ENCODE data around the gene CAPN2. TPM values are rescaled to one million over a fixed set of nuclear protein-coding genes. Genes with fewer than 3 reads are reported as not detected.
A peak's percentile ranks its signal among the peaks of the same experiment; 100 is the strongest.

The CAPN2 gene
- polyA plus RNA-seq, 2 donors, result 89.8 to 159 TPM

GRCh38 chr1:223724376-223724775, 12.0 kb downstream of the CAPN2 start:
- H3K27ac ChIP-seq (ENCODE audit: low read depth in 2 of 2, low read length in 1 of 2), result no peak overlapping the region
- H3K27me3 ChIP-seq (ENCODE audit: control insufficient read depth in 1 of 2, insufficient read depth in 2 of 2, low read length in 2 of 2), result no peaks in the 10 kb centered on the region
- WGBS, 2 donors, result 83 to 88% methylated on average over 4 of the region's 4 CpGs
- no peak overlapping the region for H3K4me3 ChIP-seq (ENCODE audit: low read depth in 1 of 2, low read length in 2 of 2)
- H3K9me3 ChIP-seq (ENCODE audit: control insufficient read depth in 2 of 2, insufficient read depth in 1 of 2, low read depth in 1 of 2, low read length in 1 of 2), result no peaks in the 10 kb centered on the region
- H3K4me1 ChIP-seq (ENCODE audit: control insufficient read depth in 2 of 2, insufficient read depth in 2 of 2, low read length in 1 of 2), result peaks cover 12 to 21% of the 10 kb centered on the region in 2 donors
- H3K36me3 ChIP-seq (ENCODE audit: control insufficient read depth in 2 of 2, insufficient read depth in 2 of 2, low read length in 1 of 2), result peaks cover 5 to 30% of the 10 kb centered on the region in 2 donors

DNA sequence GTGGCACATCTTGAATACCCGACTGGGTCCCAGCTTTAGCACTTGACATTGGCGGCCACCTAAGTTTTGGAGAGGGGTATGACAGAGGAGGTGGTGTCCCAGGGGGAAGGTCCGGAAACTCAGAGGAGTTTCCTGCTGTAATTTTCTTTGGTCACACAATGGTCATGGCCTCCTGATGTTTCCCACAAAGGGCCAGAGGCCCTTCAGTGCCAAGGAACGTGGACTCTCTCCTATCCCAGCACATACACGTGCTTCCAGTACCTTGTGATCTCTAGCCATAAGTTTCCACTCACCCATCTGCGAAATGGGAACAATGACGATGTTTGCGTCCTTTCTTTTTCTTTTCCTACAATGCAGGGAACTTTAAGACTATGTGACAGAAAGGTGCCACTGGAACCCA, 13.2 kb downstream of the CAPN2 start:
- WGBS, 2 donors, result 82 to 88% methylated on average over 8 of the region's 8 CpGs
- Histone ChIP-seq H3K36me3 (ENCODE audit: control insufficient read depth in 2 of 2, insufficient read depth in 2 of 2, low read length in 1 of 2) (peaks cover 3 to 27% of the 10 kb centered on the region in 2 donors), H3K4me1 (ENCODE audit: control insufficient read depth in 2 of 2, insufficient read depth in 2 of 2, low read length in 1 of 2) (peaks cover 12 to 21% of the 10 kb centered on the region in 2 donors), H3K27ac (ENCODE audit: low read depth in 2 of 2, low read length in 1 of 2) (peak overlapping the region in 1 of 2 donors; percentile 56), H3K4me3 (ENCODE audit: low read depth in 1 of 2, low read length in 2 of 2) (no peak overlapping the region), H3K9me3 (ENCODE audit: control insufficient read depth in 2 of 2, insufficient read depth in 1 of 2, low read depth in 1 of 2, low read length in 1 of 2) (no peaks in the 10 kb centered on the region), H3K27me3 (ENCODE audit: control insufficient read depth in 1 of 2, insufficient read depth in 2 of 2, low read length in 2 of 2) (no peaks in the 10 kb centered on the region)

DNA sequence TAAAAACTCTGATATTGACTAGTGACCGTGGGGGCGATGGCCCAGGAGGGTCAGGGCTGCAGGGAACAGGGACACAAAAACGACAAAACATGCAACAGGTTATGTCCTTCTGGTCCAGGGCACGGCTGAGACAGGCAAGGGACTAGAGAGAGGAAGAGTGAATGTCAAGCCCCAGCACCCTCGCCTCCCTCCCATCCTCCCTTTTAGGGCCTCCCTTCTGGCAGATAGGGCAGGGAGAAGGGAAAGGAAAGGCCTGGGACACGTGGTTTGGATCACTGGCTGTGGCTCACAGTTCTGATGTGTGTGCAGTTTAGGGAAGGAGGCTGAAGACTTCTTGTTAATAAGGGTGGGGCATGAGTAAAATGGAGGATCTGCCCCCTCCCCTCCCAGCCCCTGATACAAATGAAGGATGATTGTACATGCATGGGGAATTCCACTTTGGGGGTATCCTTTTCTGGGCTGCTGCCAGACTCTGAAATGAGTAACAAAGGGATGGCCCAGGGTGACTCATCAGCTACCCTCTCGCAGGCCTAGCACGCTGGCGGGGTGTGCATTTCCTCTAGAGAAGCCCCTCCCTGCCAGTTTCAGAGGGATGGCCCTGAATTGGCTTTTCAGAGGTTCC, 14.2 kb downstream of the CAPN2 start:
- Histone ChIP-seq H3K4me3 (ENCODE audit: low read depth in 1 of 2, low read length in 2 of 2) (no peak overlapping the region), H3K27me3 (ENCODE audit: control insufficient read depth in 1 of 2, insufficient read depth in 2 of 2, low read length in 2 of 2) (no peaks in the 10 kb centered on the region), H3K36me3 (ENCODE audit: control insufficient read depth in 2 of 2, insufficient read depth in 2 of 2, low read length in 1 of 2) (peaks cover 3 to 26% of the 10 kb centered on the region in 2 donors), H3K27ac (ENCODE audit: low read depth in 2 of 2, low read length in 1 of 2) (peak overlapping the region; percentile 63 to 80), H3K4me1 (ENCODE audit: control insufficient read depth in 2 of 2, insufficient read depth in 2 of 2, low read length in 1 of 2) (peaks cover 14 to 21% of the 10 kb centered on the region in 2 donors), H3K9me3 (ENCODE audit: control insufficient read depth in 2 of 2, insufficient read depth in 1 of 2, low read depth in 1 of 2, low read length in 1 of 2) (no peaks in the 10 kb centered on the region)
- WGBS, 2 donors, result 20 to 44% methylated on average over 9 of the region's 9 CpGs

- no peak overlapping the region for H3K27ac ChIP-seq (ENCODE audit: low read depth in 2 of 2, low read length in 1 of 2)
- peaks cover 3 to 27% of the 10 kb centered on the region in 2 donors for H3K36me3 ChIP-seq (ENCODE audit: control insufficient read depth in 2 of 2, insufficient read depth in 2 of 2, low read length in 1 of 2)
- H3K9me3 ChIP-seq (ENCODE audit: control insufficient read depth in 2 of 2, insufficient read depth in 1 of 2, low read depth in 1 of 2, low read length in 1 of 2), result no peaks in the 10 kb centered on the region
- peaks cover 15 to 25% of the 10 kb centered on the region in 2 donors for H3K4me1 ChIP-seq (ENCODE audit: control insufficient read depth in 2 of 2, insufficient read depth in 2 of 2, low read length in 1 of 2)
- WGBS, 2 donors, result 81 to 82% methylated on average over 4 of the region's 4 CpGs
- H3K4me3 ChIP-seq (ENCODE audit: low read depth in 1 of 2, low read length in 2 of 2), result no peak overlapping the region
- H3K27me3 ChIP-seq (ENCODE audit: control insufficient read depth in 1 of 2, insufficient read depth in 2 of 2, low read length in 2 of 2), result no peaks in the 10 kb centered on the region
Measured at GRCh38 chr1:223727541-223727940, 15.2 kb downstream of the CAPN2 start.

- H3K9me3 ChIP-seq (ENCODE audit: control insufficient read depth in 2 of 2, insufficient read depth in 1 of 2, low read depth in 1 of 2, low read length in 1 of 2), result no peaks in the 10 kb centered on the region
- H3K27ac ChIP-seq (ENCODE audit: low read depth in 2 of 2, low read length in 1 of 2), result no peak overlapping the region
- H3K4me1 ChIP-seq (ENCODE audit: control insufficient read depth in 2 of 2, insufficient read depth in 2 of 2, low read length in 1 of 2), result peaks cover 15 to 29% of the 10 kb centered on the region in 2 donors
- peaks cover 3 to 21% of the 10 kb centered on the region in 2 donors for H3K36me3 ChIP-seq (ENCODE audit: control insufficient read depth in 2 of 2, insufficient read depth in 2 of 2, low read length in 1 of 2)
- no peaks in the 10 kb centered on the region for H3K27me3 ChIP-seq (ENCODE audit: control insufficient read depth in 1 of 2, insufficient read depth in 2 of 2, low read length in 2 of 2)
- WGBS, 2 donors, result 78 to 80% methylated on average over 4 of the region's 4 CpGs
- H3K4me3 ChIP-seq (ENCODE audit: low read depth in 1 of 2, low read length in 2 of 2), result no peak overlapping the region
Measured at GRCh38 chr1:223729906-223730305, 17.6 kb downstream of the CAPN2 start.

DNA sequence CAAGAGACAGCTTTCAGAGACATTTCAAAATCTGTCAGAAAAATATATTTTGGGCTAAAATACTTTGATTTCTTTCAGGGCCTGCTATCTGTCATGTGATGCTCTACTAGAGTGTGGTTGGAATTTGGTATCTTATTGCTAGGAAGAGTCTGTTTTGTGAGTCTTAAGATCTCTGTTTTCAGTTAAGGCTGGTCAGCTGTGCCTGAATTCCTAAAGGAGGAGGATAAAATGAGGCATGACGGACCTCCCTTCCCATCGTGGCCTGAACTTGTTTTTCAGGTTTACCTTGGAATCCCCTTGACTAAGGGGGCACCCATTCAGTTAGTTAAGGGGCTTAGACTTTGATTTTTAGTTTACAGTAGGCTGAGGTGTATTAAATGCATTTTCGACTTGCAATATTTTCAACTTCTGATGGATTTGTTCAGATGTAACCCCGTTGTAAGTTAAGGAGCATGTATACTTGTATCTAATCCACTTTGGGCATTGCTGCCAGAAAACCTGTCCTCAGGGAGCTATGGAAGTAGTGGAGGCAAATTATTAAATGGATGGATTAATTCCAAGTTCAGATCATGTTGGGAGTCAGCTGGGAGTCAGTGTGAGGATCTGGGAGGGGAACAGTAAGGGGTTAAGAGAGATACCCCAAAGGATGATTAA, 18.3 kb downstream of the CAPN2 start:
- 36 to 41% methylated on average over 4 of the region's 4 CpGs for WGBS, 2 donors
- Histone ChIP-seq H3K4me3 (ENCODE audit: low read depth in 1 of 2, low read length in 2 of 2) (no peak overlapping the region), H3K27me3 (ENCODE audit: control insufficient read depth in 1 of 2, insufficient read depth in 2 of 2, low read length in 2 of 2) (no peaks in the 10 kb centered on the region), H3K4me1 (ENCODE audit: control insufficient read depth in 2 of 2, insufficient read depth in 2 of 2, low read length in 1 of 2) (peaks cover 15 to 28% of the 10 kb centered on the region in 2 donors), H3K27ac (ENCODE audit: low read depth in 2 of 2, low read length in 1 of 2) (no peak overlapping the region), H3K9me3 (ENCODE audit: control insufficient read depth in 2 of 2, insufficient read depth in 1 of 2, low read depth in 1 of 2, low read length in 1 of 2) (no peaks in the 10 kb centered on the region), H3K36me3 (ENCODE audit: control insufficient read depth in 2 of 2, insufficient read depth in 2 of 2, low read length in 1 of 2) (peaks cover 3 to 21% of the 10 kb centered on the region in 2 donors)

DNA sequence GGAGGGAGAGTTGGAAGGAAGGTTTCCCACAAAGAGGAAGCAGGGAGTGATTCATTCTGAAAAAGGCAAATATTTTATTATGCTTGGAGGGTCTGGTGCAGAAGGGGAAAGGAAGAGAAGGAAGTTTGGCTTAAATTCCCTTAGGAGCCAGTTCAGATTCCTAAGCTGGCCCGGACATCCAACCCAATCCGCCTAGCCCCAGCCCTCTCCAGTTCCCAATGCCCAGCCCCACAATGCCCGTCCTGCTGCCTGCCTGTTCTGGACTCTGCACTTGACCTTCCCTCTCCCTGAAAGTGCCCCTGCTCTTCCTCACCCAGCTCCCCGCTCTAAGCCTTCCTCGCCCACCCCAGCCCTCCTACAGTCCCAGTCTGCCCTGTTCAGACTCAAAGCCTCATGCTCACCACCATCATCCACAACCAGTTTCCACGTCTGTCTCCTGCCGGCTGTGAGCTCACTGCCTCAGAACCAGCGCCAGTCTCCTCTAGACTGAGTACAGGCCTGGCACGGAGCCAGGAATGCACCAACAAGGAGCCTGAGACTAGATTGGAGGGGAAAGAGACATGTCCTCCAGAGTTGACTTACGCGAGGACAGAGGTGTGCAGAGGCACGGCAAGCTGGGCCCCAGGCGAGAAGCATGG, 18.9 kb downstream of the CAPN2 start:
- H3K9me3 ChIP-seq (ENCODE audit: control insufficient read depth in 2 of 2, insufficient read depth in 1 of 2, low read depth in 1 of 2, low read length in 1 of 2), result no peaks in the 10 kb centered on the region
- peak overlapping the region; percentile 6 to 27 for H3K27ac ChIP-seq (ENCODE audit: low read depth in 2 of 2, low read length in 1 of 2)
- H3K4me1 ChIP-seq (ENCODE audit: control insufficient read depth in 2 of 2, insufficient read depth in 2 of 2, low read length in 1 of 2), result peaks cover 15 to 24% of the 10 kb centered on the region in 2 donors
- H3K36me3 ChIP-seq (ENCODE audit: control insufficient read depth in 2 of 2, insufficient read depth in 2 of 2, low read length in 1 of 2), result peaks cover 3 to 23% of the 10 kb centered on the region in 2 donors
- H3K4me3 ChIP-seq (ENCODE audit: low read depth in 1 of 2, low read length in 2 of 2), result no peak overlapping the region
- WGBS, 2 donors, result 59 to 62% methylated on average over 13 of the region's 13 CpGs
- no peaks in the 10 kb centered on the region for H3K27me3 ChIP-seq (ENCODE audit: control insufficient read depth in 1 of 2, insufficient read depth in 2 of 2, low read length in 2 of 2)

- Histone ChIP-seq H3K9me3 (ENCODE audit: control insufficient read depth in 2 of 2, insufficient read depth in 1 of 2, low read depth in 1 of 2, low read length in 1 of 2) (no peaks in the 10 kb centered on the region), H3K27me3 (ENCODE audit: control insufficient read depth in 1 of 2, insufficient read depth in 2 of 2, low read length in 2 of 2) (no peaks in the 10 kb centered on the region), H3K27ac (ENCODE audit: low read depth in 2 of 2, low read length in 1 of 2) (no peak overlapping the region), H3K4me3 (ENCODE audit: low read depth in 1 of 2, low read length in 2 of 2) (no peak overlapping the region), H3K4me1 (ENCODE audit: control insufficient read depth in 2 of 2, insufficient read depth in 2 of 2, low read length in 1 of 2) (peaks cover 10 to 16% of the 10 kb centered on the region in 2 donors), H3K36me3 (ENCODE audit: control insufficient read depth in 2 of 2, insufficient read depth in 2 of 2, low read length in 1 of 2) (peaks cover 1 to 25% of the 10 kb centered on the region in 2 donors)
- WGBS, 2 donors, result 56 to 62% methylated on average over 6 of the region's 6 CpGs
Measured at GRCh38 chr1:223732993-223733798, 20.9 kb downstream of the CAPN2 start.
